K562 treated with DMSO at 1 percent for 4 hours (cell line): Measurements from ENCODE around the gene VTN. TPM values are rescaled to one million over a fixed set of nuclear protein-coding genes. Genes with fewer than 3 reads are reported as not detected.

Experiments used
- total RNA-seq: library from RNA; unstranded; fragments of 300-600 nt; gene quantifications from 2 replicates; pipeline ENCODE4 v1.2.3, GENCODE V29; 2022; ENCODE audit not compliant: insufficient read depth

Gene VTN
- 0.47 TPM in 1 of 2 replicates, not detected in the other for total RNA-seq

DNA sequence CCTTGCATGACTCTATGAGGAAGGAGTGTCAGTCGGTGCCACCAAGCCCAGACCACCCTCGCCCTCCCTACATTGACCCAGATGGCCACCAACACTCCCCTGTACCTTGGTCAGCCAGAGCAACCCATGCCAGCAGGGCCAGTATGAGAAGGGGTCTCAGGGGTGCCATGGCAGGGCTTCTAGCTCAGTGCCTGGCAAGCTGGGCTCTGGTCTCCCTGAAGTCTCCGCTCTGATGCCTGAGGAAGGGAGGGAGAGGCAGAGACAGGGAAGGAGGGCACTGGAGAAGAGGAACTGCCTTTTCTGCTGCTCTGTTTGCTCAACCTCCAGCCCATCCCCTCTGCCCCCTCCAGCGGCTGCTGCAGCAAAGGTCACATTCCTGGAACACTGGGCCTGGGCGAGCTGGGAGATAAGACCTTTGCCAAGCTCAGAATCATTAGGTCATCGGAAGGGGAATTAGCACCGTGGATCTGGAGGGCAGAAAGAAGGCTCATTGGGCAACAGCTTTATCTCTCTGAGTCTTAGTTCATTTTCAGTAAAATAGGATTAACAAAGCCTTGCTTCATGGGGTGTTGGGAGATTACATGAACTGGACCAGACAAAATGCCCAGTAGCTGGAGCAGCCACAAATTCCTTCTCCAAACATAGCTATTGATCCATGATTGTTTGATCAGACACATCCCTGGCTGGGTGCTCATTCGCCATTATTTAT is at the start of gene VTN:
VTN (minus strand) TSS at position 273 of the 709 bp plus-strand sequence; CDS start at position 169, 104 bp downstream.

GRCh38 chr17:28405632-28406472 is 35.7 kb upstream of the VTN start, which contains the start of gene SLC46A1:
TSS of gene SLC46A1 (minus strand) at chr17:28406212. CDS start at chr17:28406114, 98 bp downstream.

DNA sequence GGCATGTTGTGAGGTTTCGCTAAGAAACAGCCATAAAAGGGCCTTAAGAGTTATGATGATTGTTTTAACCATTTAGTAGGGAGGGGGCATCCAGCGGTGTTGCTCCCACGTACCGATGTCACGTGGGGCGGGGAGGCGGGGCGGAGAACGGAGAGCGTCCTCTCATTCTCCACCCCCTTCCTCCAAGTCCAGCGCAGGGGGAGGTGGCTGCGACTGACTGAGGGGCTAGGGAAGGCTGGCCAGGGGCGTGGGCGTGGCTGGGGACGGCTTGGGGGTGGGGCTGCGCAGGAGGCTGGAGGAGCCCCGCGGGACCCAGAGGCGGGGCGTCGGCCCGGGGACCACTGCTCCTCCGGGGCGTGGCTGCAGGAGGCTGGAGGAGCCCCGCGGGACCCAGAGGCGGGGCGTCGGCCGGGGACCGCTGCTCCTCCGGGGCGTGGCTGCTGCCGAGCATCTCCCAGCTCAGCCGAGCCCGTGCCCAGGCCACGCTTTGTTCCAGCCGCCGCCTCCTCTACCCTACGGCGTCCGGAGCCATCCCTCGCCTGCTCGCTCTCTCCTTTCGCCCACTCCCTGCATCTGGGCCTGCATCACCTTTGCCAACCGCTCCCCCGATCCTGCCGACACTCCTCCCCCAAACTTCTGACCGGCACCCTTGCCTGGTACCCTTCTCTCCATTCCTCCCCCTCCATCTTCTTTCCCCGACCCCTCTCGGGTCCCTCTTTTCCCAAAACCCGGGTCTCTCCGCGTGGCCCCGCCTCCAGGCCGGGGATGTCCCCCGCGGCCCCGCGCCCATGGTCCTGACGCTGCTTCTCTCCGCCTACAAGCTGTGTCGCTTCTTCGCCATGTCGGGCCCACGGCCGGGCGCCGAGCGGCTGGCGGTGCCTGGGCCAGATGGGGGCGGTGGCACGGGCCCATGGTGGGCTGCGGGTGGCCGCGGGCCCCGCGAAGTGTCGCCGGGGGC is 1.4 kb upstream of the VTN start, which contains the start of gene SARM1:
SARM1 (plus strand) TSS at position 450 of the 958 bp plus-strand sequence; CDS start at position 789, 339 bp downstream.

DNA sequence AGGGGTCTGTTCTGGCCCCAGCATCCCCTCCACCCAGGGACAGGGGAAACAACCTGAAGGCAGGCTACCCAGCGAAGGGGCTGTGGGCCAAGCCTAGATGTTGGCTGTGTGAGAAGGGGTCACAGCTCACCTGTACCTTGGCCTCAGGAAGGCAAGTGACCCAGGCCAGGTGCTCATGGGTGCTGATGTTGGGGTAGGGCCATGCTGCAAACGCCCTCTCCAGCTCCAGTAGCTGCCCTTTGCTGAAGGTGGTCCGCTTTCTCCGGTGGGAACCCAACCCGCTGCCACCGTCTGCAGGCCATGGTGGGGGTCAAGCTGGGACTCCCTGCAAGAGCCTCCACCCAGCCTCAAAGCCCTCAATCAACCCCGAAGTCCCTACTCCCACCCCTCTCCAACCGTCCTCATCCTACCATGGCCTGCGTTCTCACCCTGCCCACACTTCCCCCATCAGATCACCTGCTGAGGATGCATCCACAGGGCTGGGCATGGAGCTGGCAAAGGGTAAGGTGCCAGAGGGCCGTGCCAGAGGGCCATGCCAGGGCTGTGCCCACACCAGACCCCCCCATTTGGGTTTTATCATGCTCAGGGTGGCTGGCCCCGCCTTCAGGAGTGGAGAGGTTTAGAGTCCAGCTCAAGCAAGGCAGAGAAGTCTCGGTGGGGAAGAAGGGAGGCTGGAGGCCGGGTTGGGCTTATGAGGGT is 5.3 kb downstream of the VTN start, which contains the start of gene SEBOX:
SEBOX (minus strand) TSS at position 535 of the 699 bp plus-strand sequence; CDS start at position 487, 48 bp downstream.

GRCh38 chr17:28357061-28357900 is 12.8 kb downstream of the VTN start, which contains the start of gene POLDIP2:
TSS of gene POLDIP2 (minus strand) at chr17:28357527. CDS start at chr17:28357448, 79 bp downstream.

GRCh38 chr17:28335201-28335958 is 34.7 kb downstream of the VTN start, which contains the start of the genes IFT20 and TNFAIP1:
TSS of gene IFT20 (minus strand) at chr17:28335472. CDS start at chr17:28331985, 3,487 bp downstream.
TSS of gene TNFAIP1 (plus strand) at chr17:28335761. CDS start at chr17:28339522, 3,761 bp downstream.

GRCh38 chr17:28318759-28319597 is 51.1 kb downstream of the VTN start, which contains the start of gene TMEM97:
TSS of gene TMEM97 (plus strand) at chr17:28319200. CDS start at chr17:28319240, 40 bp downstream.

Other genes with a start within 250 kb of the VTN start
- gene TMEM97, start 51.1 kb downstream of the VTN start, total RNA-seq: 19.2 and 25.7 TPM in 2 replicates
- gene IFT20, start 34.8 kb downstream of the VTN start, total RNA-seq: 45.9 and 48.3 TPM in 2 replicates
- 10.5 and 16.4 TPM in 2 replicates for gene TNFAIP1, start 34.5 kb downstream of the VTN start, total RNA-seq
- 69.0 and 78.3 TPM in 2 replicates for gene POLDIP2, start 12.8 kb downstream of the VTN start, total RNA-seq
- gene SEBOX, start 5.1 kb downstream of the VTN start, total RNA-seq: not detected in 2 replicates
- gene SARM1, start 1.4 kb upstream of the VTN start, total RNA-seq: 1.3 and 3.2 TPM in 2 replicates
- gene SLC46A1, start 35.9 kb upstream of the VTN start, total RNA-seq: 1.3 and 2.7 TPM in 2 replicates
- gene SLC13A2, start 103.3 kb upstream of the VTN start, total RNA-seq: not detected in 2 replicates
- not detected in 2 replicates for gene FOXN1, start 136.0 kb upstream of the VTN start, total RNA-seq
- 29.6 and 34.4 TPM in 2 replicates for gene UNC119, start 182.3 kb upstream of the VTN start, total RNA-seq
- gene PIGS, start 201.2 kb upstream of the VTN start, total RNA-seq: 92.0 and 97.4 TPM in 2 replicates
- gene ALDOC, start 206.6 kb upstream of the VTN start, total RNA-seq: 52.1 and 58.6 TPM in 2 replicates
- gene SPAG5, start 228.7 kb upstream of the VTN start, total RNA-seq: 93.5 and 110 TPM in 2 replicates
- 17.6 and 21.9 TPM in 2 replicates for gene RSKR, start 243.9 kb upstream of the VTN start, total RNA-seq